ENCODE results near the gene RRP9.

Gene RRP9

DNA sequence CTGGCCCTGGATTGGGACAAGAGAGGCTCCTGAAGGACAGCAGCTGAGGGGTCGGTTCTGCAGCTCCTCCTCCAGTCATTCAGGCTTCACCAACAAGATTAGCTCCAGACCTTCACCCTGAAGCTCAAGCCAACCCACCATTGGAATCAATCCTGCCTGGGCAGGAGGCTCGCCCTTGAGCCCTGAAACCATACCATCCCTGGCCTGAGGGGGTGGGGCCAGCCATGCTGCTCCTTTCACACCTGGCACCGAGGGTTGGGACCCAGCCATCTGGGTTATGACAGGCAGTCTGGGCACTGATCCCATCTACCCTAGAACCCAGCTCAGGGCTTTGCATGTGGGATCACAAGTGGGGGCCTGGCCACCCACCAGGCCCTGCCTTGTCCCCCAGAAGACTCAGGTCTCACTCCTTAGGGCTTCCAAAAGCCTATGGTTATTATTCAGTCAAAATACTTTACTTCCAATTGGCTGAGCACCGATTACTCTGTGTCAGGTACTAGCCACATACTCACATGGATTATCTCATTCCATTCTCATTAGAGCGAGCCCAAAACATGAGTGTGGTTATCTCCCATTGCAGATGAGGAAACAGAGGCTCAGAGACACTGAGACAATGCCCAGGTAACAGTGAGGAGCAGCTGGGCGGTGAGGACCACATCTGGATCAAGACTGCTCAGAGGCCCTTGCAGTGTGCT is 29.0 kb upstream of the RRP9 start:
- DNase-seq (ENCODE audit: low read depth, low spot score): no peak

DNA sequence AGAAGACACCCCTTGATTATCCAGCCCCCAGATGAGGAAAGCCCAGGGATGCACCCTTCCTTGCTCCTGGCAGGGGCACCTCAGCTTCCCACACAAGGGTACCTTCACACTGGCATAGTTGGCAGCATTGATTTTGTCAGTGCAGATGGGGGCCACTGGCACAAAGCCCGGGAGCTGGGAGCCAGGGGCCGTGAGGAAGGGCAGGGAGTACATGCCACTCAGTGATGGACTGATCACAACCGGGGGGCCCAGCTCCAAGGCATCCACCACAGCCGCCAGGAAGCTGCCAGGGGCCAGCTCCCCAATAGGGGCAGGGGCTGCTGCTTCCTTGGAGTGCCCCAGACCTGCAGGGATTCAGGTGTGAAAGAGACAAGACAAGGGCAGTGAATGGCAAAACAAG is 28.1 kb upstream of the RRP9 start:
- no peak for DNase-seq (ENCODE audit: low read depth, low spot score)

DNA sequence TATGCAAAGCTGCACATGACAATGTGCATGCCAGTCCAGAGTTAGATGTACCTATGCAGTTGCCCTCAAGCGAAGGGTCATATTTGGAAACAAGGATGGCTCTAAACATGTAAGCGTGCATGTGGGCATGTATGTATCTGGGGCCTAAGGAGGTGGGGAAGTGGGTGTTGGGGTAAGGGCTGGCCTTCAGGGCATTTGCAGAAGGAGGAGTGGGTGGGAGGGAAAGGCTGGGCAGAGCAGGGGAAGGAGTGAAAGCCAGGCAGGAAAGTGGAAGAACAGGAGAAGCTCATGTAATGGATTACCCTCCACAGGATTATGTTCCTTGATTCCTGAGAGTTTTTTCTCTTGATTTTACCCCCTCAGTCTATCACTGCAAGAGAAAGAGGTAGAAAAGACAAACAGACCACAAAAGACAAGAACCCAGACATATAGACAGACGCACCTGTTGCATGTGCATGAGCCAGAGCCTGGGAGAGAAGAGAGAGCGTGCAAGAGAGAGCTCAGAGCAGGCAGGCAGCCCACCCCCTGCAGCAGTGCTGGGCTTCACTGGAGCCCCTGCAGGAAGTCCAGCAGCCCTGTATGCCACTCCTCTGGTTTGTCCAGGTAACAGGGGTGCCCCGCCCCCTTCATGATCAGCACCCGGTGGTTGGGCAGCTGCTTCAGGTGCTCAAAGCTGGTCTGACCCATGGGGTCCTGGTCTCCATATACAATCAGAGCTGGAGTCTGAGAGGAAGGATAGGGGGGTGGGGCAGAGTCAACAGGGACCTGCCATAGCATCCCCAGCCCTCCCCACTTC is 27.4 kb upstream of the RRP9 start:
- no peak for DNase-seq (ENCODE audit: low read depth, low spot score)

DNA sequence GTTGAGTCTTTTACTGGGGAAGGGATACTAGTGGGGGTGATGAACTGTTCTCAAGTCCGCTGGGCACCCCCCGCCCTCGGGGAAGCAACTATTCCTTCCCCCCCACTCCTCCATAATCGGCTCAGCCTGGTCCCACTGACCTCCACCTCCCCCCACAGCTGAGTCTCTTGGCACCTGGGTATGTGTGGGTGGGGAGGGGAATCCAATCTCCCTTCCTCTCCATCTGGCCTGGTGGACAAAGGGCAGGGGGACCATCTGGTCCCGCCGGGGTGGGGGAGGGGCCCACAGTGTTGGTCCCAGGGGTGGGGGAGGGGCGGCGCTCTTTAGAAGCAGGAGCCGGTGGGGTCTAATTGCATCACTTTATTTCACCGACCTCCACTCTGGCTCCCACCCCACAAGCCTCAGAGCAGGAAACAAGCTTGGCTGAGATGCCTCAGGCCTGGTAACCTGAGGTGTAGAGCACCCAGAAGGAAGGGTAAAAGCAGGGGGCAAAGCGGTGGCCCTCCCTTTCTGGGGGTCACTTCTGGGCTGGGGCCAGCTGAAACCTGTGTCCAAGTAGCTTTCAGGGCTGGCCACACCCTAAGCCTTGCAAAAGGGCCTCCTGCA is 26.6 kb upstream of the RRP9 start:
- no peak for DNase-seq (ENCODE audit: low read depth, low spot score)

DNA sequence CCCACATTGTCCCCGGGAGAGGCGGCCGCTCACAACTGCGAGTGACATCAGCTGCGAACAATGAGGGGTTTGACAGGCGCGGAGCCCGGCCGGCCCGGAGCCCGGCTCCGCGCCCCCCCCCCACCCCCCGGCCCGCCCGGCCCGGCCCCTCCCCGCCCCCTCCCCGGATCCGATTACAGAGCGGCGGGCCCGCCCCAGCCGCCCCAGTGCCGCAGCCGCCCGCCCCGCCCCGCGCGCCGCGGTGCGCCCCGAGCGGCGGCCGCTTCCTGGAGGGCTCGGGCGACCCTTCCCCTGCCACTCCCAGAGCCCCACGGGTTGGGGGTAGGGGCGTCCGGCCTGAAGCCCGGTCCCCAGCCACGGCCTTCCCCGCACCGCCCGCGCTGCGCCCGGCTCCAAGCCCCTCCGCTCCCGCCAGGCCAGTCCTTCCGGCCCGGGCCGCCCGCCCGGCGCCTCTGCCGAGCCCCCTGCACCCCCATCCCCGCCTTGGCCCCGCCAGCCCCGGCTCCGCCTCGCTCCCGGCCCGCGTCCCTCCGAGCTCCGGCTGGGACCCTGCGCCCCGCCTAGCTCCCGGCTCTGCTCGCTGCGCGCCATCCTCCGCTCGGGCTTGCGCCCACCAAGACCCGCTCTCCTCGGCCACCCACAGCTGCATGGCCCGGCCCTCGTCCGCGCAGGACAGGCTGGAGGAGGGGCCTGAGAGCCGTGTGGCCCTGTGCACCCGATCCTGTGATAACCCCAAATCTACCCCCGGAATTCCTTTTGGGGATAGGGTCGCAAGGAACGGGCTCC is 25.9 kb upstream of the RRP9 start, which contains the start of gene PCBP4:
Gene PCBP4, minus strand, starts transcription at position 71 of the 786 bp plus-strand sequence. CDS start 6,214 bp downstream, outside the sequence.
- no peak for DNase-seq (ENCODE audit: low read depth, low spot score)

DNA sequence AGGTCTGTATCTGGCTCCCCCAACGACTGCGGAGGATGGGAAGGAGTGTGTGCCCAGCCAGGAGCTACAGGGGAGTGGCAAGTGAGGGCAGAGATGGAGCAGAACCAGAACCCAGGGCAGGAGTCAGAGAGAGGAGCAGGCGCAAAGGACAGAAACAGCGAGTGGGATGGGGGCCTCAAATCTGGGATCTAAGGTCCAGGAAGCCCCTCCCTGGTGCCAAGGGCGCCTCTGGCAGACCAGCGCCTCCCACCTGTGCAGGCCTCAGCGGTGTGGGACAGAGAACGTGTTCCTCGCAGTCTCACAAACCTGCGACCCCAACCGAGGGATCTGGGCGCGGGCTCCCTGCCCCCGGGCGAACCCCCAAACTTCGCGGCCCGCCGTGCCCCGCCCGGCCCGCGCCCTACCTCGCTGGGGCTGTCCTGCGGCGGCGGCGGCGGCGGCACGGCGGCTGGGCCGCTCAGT is 25.2 kb upstream of the RRP9 start:
- no peak for DNase-seq (ENCODE audit: low read depth, low spot score)

DNA sequence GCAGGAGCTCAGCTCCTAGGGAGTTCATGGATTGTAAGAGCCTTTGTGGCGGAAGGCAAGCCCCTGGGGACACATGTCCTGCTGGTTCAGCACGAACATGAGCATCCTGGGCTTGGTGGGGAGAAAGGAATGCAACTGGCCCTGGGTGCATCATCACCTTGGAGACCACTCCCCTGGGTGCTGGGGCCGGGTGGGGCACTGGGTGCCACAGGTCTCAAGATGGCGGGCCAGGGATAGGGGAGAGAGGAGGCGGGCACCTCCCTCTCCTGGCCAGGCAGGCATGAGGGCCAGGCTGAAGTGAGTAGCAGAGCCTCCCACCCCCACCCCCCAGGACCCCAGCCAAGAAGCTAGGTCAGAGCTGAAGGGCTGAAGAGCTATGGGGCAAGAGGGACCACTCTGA is 24.8 kb upstream of the RRP9 start:
- no peak for DNase-seq (ENCODE audit: low read depth, low spot score)

DNA sequence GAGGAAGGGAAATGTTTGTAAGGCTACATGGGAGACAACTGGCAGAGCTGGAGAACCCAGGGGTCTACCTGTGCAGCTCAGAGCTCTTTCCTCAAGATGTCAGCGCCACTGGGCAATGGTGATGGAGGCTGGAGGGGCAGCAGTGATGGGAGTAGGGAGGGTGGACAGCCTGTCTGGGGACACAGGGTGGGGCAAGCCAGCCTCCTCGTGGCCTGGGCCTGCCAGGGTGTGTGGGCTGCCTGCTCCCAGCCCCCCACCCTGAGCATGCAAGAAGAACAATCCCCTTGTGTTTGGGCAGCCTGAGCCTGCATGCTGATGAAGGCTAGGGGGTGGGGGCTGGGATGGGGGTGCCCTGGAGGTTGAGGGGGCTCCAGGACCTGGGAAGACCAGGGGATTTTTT is 24.3 kb upstream of the RRP9 start:
- no peak for DNase-seq (ENCODE audit: low read depth, low spot score)

DNA sequence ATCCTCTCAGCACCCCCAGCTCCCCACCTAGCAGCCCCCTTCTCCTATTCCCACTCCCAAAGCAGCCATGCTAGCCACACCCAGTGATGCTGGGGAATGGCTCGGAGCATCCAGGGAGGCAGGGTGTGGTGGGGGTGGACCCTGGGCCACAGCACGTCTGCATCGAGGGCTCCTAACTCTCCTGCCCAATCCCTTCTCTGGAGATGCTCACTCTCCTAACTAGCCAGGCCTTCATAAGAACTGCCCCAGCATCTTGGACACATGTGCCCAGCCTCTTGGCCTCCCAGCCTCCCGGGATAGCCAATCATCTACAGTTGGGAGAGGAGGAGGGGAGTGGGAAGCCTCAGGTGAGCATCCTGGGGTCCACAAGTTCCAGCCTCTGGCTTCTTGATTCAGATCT is 22.8 kb upstream of the RRP9 start:
- DNase-seq (ENCODE audit: low read depth, low spot score): no peak

DNA sequence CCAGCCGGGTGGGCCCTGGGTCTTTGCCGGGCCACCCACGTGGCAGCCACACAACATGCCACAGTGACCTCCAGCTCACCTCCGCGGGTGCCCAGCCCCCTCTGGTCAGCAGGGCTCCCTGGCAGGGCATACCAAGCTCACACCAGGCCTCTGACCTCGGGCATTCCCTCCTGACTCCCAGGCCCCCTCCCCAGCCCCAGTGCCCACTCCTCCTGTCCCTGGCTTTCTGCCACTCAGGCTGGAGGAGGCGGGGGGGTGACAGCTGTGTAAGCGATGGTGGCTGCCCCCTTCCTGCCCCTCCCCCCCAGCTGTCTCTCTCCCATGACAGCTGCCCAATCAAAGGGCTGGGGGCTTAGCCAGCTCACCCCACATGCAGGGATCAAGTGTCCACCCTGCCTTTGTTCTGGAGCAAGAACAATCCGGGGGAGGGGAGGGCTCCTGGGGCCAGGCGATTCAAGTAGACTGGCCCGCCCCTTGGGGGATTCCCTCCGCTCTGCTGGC is 22.3 kb upstream of the RRP9 start:
- DNase-seq (ENCODE audit: low read depth, low spot score): no peak

DNA sequence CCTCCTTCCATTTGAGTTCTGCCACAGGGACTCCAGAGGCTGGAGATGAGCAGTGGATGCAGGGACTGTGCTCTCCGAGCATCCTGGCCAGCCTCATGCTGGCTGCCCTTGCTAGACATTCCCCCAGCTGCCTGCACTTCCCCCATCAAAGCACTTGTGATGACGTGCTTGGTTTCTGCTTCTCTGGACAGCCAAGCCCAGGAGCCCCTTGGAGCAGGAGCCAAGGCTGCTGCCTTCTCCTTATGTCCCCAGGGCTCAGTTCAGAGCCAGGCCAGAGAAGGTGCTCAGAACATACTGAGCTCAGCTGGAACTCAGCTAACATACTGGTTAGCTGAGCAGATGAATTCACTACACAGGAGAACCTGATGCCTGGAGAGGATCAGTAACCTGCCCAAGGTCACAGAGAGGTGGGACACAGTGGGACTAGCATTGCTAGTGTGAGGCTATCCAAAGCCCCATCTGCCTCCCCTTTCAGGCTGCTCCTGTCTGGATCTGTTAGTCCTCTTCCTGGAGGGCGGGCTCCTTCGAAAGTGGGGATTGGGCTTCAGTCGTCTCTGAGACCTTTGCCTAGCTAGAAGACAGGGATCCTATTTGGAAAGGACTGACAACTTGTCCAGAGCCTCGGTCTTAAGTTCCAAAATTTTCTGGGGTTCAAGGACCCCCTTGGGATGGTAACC is 21.3 kb upstream of the RRP9 start:
- no peak for DNase-seq (ENCODE audit: low read depth, low spot score)

DNA sequence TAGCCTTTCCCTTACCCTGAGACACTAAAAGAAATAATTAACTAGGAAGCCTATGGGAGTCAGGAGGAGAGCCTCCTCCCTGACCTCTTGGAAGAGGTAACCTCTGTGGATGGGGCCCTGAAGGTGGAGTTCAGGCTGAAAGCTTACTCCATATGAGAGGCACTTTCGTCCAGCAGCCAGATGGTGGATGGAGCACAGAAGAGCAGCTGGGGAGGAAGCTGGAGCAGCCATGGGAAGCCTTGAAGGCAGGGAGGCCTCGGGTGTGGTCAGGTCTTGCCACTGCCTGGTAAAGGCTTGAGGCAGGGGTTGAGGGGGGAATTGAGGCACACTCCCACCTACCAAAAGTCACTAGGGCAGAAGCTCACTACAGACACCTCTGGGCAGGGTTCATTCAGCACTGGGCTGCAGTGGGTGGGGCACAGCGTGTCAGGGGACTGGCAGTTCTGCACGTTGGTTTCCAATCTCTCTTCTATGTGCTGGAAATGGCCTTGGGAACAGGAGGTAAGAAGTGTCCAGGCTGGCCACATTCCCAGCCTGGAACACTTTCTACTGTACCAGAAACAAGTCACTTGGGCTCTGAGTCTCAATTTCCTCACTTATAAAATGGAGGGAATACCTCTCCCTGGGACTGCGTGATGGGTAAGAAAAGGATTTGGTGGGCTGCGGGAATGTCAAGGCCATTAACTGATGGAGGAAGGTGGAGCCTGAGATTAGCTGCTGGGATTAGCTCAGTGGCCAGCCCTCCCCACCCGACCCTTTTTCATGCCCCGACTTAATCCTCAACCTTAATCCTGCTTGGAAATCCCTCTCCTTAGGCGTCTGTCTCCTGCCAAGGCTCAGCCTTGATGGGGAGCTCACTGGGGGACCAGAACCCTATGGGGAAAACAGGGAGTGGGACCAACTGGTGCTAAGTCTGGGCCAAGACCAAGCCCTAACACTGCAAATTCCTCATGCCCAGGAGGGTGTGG is 20.2 kb upstream of the RRP9 start:
- no peak for DNase-seq (ENCODE audit: low read depth, low spot score)

DNA sequence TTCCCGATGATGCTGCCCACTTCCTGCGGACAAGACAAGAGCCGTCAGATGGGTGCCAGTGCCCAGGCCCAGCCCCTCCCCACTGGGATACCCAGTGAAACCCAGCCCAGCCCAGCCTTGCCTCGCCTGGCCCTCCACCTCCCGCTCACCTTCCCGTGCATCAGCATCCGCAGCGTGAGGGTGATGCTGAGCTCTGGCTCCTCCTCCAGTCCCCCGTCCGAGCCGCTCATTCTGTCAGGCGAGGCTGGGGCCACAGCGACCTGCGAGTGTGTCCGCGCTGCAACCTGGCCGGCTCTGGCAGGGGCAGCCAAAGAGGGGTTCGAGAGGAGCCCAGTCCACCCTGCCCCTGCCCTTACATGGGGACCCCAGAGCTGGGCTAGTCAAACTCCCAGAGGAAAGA is 19.3 kb upstream of the RRP9 start:
- DNase-seq (ENCODE audit: low read depth, low spot score): no peak

DNA sequence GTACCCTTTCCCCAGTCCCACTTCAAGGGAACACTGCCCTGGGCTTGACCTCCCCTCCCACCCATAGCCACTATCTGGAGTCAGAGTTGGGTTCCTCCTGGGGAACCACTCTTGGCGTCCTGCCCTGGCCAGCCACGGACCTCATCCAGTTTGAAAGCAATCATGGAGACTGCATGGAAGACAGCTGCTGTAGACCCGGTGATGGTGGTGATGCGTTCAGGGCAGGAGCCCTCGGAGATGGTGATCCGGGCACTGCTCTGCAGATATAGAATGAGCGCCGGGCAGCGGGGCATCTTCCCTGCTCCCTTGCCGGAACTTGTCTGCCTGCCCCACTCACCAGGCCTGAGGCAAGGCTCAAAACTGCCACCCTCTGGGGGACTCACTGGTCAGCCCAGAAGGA is 18.7 kb upstream of the RRP9 start:
- no peak for DNase-seq (ENCODE audit: low read depth, low spot score)

DNA sequence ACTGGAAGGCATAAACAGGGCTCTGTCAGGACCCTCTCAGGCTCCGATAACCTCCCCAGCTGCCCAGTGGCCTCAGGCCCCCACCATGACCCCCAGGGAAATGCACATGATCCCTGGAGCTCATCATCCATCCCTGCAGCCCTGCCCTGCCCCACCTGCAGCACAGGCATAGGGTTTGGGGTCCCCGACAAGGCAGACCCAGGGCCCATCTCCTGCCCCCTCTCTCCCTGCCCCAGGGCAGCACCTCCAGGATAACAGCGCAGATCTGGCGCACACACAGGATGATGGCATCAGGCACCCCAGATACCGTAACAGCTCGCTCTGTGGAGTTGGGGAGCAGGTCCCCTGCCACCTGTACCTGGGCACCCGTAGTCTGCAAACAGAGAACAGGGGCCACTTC is 17.9 kb upstream of the RRP9 start:
- DNase-seq (ENCODE audit: low read depth, low spot score): no peak

DNA sequence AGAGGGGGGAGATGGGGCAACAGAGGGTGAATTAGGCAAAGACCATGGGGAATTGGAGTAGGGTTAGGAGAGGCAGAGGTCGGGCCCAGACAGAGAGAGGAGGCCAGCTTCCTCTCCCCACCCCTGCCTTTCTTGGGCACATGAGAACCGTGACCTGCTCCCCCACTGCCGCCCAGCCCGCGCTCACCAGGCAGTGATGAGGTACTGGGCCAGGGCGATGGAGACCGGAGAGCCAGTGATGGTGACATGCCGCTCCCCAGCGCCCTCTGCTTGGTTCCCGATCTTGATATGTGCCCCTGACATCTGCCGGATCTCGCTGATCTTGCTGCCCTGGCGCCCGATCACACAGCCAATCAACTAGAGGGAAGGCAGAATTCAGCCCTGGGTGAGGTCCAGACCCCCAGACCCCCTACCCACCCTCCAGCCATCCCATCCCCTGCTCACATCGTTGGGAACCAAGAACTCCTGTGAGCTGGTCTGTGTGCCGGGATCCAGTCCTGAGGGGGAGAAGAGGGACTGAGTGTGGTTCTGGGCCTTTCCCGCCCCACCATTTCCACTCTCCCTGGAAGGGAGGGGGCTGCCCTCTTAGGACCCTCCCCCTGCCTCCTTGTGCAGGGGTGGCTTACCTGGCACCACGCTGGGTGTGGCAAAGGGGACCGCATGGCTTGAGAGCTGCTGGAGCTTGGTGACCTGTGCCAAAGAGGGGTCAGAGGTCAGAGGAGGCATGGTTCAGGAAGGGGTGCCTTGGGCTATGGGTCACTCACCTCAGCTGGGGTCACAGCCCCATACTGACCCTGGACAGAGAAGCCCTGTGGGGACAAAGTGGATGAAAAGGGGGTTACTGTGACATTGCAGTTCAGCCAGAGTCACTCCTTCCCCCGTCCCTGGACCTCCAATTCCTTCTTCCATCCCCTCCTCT is 17.2 kb upstream of the RRP9 start:
- no peak for DNase-seq (ENCODE audit: low read depth, low spot score)

DNA sequence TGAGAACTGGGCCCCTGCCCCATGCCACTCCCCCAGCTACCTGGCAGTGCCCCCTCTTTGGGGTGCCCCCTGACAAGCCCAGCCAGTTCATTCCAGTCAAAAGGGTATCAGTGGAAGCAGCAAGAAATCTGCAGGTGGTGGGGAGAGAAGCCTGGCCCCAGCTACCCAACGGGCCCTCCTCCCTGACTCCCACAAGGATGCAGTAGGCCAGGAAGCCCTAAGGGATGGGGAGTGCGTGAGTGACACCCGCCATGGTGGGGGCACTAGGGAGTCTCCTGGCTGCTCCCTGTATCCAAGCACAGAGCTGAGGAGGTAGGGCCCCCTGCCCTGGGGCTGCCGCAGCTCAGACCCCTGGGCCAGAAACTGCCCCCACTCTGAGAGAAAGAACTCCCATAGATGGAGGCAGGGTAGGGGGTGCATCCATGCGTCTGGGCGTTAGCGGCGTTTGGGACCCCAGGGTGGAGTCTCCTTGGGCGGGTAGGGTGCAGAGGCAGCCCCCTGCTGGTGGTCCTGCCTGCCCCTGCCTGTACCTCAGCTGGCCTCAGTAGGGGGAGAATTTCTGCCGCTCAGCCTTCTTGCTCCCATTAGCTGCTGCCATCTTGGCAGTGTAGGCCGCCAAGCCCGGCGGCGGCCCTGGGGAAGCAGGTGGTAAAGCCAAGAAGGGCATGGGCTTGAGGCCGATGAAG is 16.0 kb upstream of the RRP9 start:
- no peak for DNase-seq (ENCODE audit: low read depth, low spot score)

All from brain pericyte (primary cell).